OCI-LY3 (cell line): ENCODE measurements around the gene ALKBH4.
"Not testable (repeated sequence)": the region's sequence is repeated elsewhere in the genome, so short reads cannot be mapped to it uniquely, and the experiment has no call there.

ENCODE experiments used
- H2AFZ ChIP-seq: fragments of 200-600, 300-600 bp; shearing (Covaris generic); 2 replicates; pipeline ENCODE4 v1.6.0; 2014; ENCODE audit warnings: antibody characterized with exemption, low read depth, low read length
- H3K27ac ChIP-seq: fragments of 200-600, 300-600 bp; sonication (generic); 2 replicates; pipeline ENCODE4 v1.5.1; 2014; ENCODE audit warnings: mild to moderate bottlenecking, low read length, moderate library complexity, mixed read lengths
- H3K27me3 ChIP-seq: fragments of 200-600, 300-600 bp; sonication (generic); 2 replicates; pipeline ENCODE4 v1.6.1; 2014; ENCODE audit warnings: low read depth, low read length, mixed read lengths
- H3K36me3 ChIP-seq: fragments of 200-600, 300-600 bp; sonication (generic); replicated peaks from 2 replicates; pipeline ENCODE3; 2014; ENCODE audit warnings: low read depth, low read length, mixed read lengths
- H3K4me1 ChIP-seq: fragments of 300-600, 200-600 bp; sonication (generic); 2 replicates; pipeline ENCODE4 v1.6.1; 2014; ENCODE audit warnings: low read length, mixed read lengths
- H3K4me2 ChIP-seq: fragments of 200-600, 300-600 bp; sonication (generic); 2 replicates; pipeline ENCODE4 v1.6.1; 2014; ENCODE audit warnings: low read length, mixed read lengths
- H3K4me3 ChIP-seq: fragments of 300-600, 200-600 bp; sonication (generic); 2 replicates; pipeline ENCODE4 v1.5.1; 2014; ENCODE audit warnings: antibody characterized with exemption, mild to moderate bottlenecking, low read length, moderate library complexity
- H3K79me2 ChIP-seq: fragments of 300-600, 200-600 bp; shearing (Covaris generic); 2 replicates; pipeline ENCODE4 v1.6.1; 2014; ENCODE audit warnings: mild to moderate bottlenecking, low read length, mixed read lengths
- H3K9ac ChIP-seq: fragments of 300-600, 200-600 bp; shearing (Covaris generic); 2 replicates; pipeline ENCODE4 v1.6.0; 2014; ENCODE audit warnings: mild to moderate bottlenecking, low read length, moderate library complexity
- H3K9me3 ChIP-seq: fragments of 200-600, 300-600 bp; shearing (Covaris generic); 2 replicates; pipeline ENCODE4 v1.6.1; 2014; ENCODE audit warnings: low read length, mixed read lengths; ENCODE audit not compliant: insufficient read depth
- H4K20me1 ChIP-seq: fragments of 200-600, 300-600 bp; sonication (generic); 2 replicates; pipeline ENCODE4 v1.6.1; 2016; ENCODE audit warnings: low read length, mixed read lengths; ENCODE audit not compliant: insufficient read depth
- EZH2phosphoT487 ChIP-seq: fragments of 200-600 bp; shearing (Covaris generic); IDR thresholded peaks from 2 replicates; pipeline ENCODE4 v1.6.1; 2018; ENCODE audit warnings: antibody characterized with exemption, mixed run types, low read depth
- TF ChIP-seq, protein P1 (sequence below): fragments of 200-600, 300-600 bp; sonication (generic); IDR thresholded peaks from 2 replicates; pipeline ENCODE4 v1.5.1; 2014; ENCODE audit warnings: antibody characterized with exemption, low read length, low read depth

Gene ALKBH4

DNA sequence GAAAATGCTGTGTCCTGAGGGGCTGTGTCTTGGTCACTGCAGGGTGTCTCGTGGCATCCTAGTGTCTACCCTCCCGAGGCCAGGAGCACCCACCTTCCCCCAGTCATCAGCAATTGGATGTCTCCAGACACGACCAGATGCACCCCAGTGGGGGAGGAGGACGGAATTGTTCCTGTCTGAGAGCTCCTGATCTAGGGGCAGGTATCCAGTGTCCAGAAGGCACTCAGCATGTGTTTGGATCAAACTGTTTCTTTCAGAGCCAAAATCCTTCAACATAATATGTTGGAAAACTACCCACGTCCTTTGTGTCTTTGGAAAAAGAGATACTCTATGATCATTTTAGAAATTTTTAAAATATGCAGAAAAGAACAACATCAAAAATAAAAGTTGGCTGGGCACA lies 51.6 kb downstream of the ALKBH4 start:
- H3K9ac ChIP-seq = no peak overlapping the region
- no peaks in the 10 kb centered on the region for H4K20me1 ChIP-seq
- no peaks in the 10 kb centered on the region for H3K27me3 ChIP-seq
- peaks cover 39% of the 10 kb centered on the region for H3K36me3 ChIP-seq
- peaks cover 6% of the 10 kb centered on the region for H3K79me2 ChIP-seq
- H3K4me1 ChIP-seq = peaks cover 38% of the 10 kb centered on the region
- H3K4me2 ChIP-seq = no peak overlapping the region
- no peak overlapping the region for H3K27ac ChIP-seq
- H2AFZ ChIP-seq = no peak overlapping the region
- no peak for TF ChIP-seq EZH2phosphoT487
- no peak overlapping the region for H3K4me3 ChIP-seq
- H3K9me3 ChIP-seq = no peaks in the 10 kb centered on the region

DNA sequence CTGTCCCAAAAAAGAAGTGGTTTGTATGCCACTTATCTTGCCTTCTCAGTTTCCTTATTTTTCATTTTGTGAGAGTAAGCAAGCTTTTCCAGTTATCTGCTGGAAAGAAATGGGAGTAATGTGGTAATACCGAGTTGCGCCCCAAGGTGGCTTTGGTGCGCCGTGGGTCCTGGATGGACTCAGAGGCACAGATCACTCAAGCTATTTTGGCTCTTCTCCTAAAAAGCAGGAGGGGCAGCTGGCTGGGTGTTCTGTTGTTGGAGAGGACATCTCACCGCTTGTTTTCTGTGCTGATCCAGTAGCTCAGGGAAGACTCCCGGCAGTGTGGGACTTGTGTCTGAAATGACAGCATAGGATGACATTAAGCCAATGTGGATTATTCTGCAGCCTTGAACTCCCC lies 52.1 kb downstream of the ALKBH4 start:
- Histone ChIP-seq H3K36me3 (peaks cover 45% of the 10 kb centered on the region), H3K9ac (no peak overlapping the region), H3K4me2 (no peak overlapping the region), H4K20me1 (no peaks in the 10 kb centered on the region), H3K9me3 (no peaks in the 10 kb centered on the region), H2AFZ (no peak overlapping the region), H3K4me1 (peaks cover 40% of the 10 kb centered on the region), H3K27ac (no peak overlapping the region), H3K27me3 (no peaks in the 10 kb centered on the region), H3K4me3 (no peak overlapping the region), H3K79me2 (peaks cover 6% of the 10 kb centered on the region)
- TF ChIP-seq, protein P1, sequence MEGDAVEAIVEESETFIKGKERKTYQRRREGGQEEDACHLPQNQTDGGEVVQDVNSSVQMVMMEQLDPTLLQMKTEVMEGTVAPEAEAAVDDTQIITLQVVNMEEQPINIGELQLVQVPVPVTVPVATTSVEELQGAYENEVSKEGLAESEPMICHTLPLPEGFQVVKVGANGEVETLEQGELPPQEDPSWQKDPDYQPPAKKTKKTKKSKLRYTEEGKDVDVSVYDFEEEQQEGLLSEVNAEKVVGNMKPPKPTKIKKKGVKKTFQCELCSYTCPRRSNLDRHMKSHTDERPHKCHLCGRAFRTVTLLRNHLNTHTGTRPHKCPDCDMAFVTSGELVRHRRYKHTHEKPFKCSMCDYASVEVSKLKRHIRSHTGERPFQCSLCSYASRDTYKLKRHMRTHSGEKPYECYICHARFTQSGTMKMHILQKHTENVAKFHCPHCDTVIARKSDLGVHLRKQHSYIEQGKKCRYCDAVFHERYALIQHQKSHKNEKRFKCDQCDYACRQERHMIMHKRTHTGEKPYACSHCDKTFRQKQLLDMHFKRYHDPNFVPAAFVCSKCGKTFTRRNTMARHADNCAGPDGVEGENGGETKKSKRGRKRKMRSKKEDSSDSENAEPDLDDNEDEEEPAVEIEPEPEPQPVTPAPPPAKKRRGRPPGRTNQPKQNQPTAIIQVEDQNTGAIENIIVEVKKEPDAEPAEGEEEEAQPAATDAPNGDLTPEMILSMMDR = peak; percentile 77
- TF ChIP-seq EZH2phosphoT487 = no peak

DNA sequence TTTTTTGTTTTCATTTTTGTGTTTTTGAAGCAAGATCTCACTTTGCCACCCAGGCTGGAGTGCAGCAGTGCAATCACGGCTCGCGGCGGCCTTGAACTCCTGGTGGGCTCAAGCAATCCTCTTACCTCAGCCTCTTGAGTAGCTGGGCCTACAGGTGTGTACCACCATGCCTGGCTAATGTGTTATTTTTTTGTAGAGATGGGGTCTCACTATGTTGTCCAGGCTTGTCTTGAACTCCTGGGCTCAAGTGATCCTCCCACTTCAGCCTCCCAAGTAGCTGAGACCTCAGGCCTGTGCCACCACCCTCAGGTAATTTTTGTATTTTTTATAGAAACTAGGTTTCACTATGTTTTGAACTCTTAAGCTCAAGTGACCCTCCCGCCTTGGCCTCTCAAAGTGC lies 53.7 kb downstream of the ALKBH4 start:
- no peak overlapping the region for H2AFZ ChIP-seq
- no peak overlapping the region for H3K4me2 ChIP-seq
- no peaks in the 10 kb centered on the region for H3K9me3 ChIP-seq
- peaks cover 44% of the 10 kb centered on the region for H3K36me3 ChIP-seq
- no peaks in the 10 kb centered on the region for H4K20me1 ChIP-seq
- no peaks in the 10 kb centered on the region for H3K27me3 ChIP-seq
- H3K27ac ChIP-seq = no peak overlapping the region
- H3K4me3 ChIP-seq = no peak overlapping the region
- H3K4me1 ChIP-seq = peaks cover 26% of the 10 kb centered on the region
- no peak overlapping the region for H3K9ac ChIP-seq
- TF ChIP-seq EZH2phosphoT487 = no peak
- TF ChIP-seq, protein P1 = no peak
- H3K79me2 ChIP-seq = peaks cover 6% of the 10 kb centered on the region

DNA sequence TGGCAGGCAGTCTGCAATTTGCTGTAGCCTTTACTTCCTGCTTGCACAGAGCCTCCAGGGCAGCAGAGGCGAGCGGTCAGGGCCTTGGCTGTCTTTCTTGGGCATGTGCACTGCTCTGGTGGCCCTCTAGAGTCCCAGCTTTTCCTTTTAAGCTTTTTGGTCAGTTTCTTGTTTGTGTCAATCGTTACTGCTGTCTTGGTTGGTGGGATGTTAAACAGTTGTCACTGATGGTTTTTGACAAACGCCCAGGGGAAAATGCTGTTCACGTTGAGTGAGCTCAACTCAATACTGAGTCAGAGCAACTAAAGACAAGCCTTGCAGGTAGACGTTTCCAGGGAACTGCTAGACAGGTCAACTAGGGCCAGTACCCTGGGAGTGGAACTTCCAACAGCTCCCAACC lies 54.5 kb downstream of the ALKBH4 start:
- Histone ChIP-seq H3K4me1 (peaks cover 18% of the 10 kb centered on the region), H3K27me3 (no peaks in the 10 kb centered on the region), H3K79me2 (peaks cover 6% of the 10 kb centered on the region), H3K4me3 (no peak overlapping the region), H3K9me3 (no peaks in the 10 kb centered on the region), H3K27ac (no peak overlapping the region), H4K20me1 (no peaks in the 10 kb centered on the region), H3K9ac (no peak overlapping the region), H3K36me3 (peaks cover 46% of the 10 kb centered on the region), H3K4me2 (no peak overlapping the region), H2AFZ (no peak overlapping the region)
- TF ChIP-seq, protein P1 = no peak
- no peak for TF ChIP-seq EZH2phosphoT487

DNA sequence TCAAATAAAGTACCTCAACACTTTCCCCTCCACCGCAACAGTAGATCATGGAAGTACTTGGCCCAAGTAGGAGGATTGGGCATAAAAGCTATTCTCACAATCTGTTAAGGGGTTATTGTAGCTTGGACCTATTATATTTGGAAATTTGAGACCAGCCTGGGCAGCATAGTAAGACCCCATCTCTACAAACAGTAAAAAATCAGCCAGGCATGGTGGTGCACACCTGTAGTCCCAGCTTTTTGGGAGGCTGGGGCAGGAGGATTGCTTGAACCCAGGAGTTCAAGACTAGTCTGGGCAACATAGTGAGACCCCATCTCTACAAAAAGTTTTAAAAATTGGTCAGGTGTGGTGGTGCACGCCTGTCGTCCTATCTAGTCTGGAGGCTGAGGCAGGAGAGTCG lies 55.3 kb downstream of the ALKBH4 start:
- TF ChIP-seq EZH2phosphoT487 = no peak
- TF ChIP-seq, protein P1 = no peak
- Histone ChIP-seq H3K27me3 (no peaks in the 10 kb centered on the region), H3K4me1 (peaks cover 16% of the 10 kb centered on the region), H3K79me2 (peaks cover 6% of the 10 kb centered on the region), H3K4me2 (no peak overlapping the region), H3K36me3 (peaks cover 42% of the 10 kb centered on the region), H3K4me3 (no peak overlapping the region), H3K9me3 (no peaks in the 10 kb centered on the region), H3K27ac (no peak overlapping the region), H4K20me1 (no peaks in the 10 kb centered on the region), H3K9ac (no peak overlapping the region), H2AFZ (no peak overlapping the region)

DNA sequence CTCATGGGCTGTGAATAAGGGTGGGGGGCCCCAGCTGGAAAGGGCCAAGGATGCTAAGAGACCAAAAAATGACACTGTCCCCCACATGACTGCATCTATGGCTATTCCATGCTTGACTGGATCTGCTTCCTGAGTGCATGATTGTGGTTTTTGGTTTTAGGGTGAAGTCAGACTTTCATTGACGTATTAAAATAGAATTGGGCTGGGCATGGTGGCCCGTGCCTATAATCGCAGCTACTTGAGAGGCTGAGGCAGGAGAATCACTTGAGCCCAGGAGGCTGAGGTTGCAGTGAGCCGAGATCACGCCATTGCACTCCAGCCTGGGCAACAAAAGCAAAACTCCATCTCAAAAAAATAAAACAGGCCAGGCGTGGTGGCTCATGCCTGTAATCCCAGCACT lies 56.1 kb downstream of the ALKBH4 start:
- not testable (repeated sequence) for H4K20me1 ChIP-seq, H3K79me2 ChIP-seq, H3K4me3 ChIP-seq, H3K27me3 ChIP-seq, H3K27ac ChIP-seq, H2AFZ ChIP-seq, H3K9me3 ChIP-seq, H3K9ac ChIP-seq
- H3K4me1 ChIP-seq = peaks cover 18% of the 10 kb centered on the region
- H3K4me2 ChIP-seq = peak overlapping the region; percentile 24
- peaks cover 46% of the 10 kb centered on the region for H3K36me3 ChIP-seq
